H1 (cell line): ENCODE measurements around the gene GTF2F1. TPM values are rescaled to one million over a fixed set of nuclear protein-coding genes. Genes with fewer than 3 reads are reported as not detected.

Experiments used
- GTF2F1 ChIP-seq: IDR thresholded peaks from 2 replicates; pipeline ENCODE4 v1.6.1; 2012; ENCODE audit warnings: low read depth, low read length, improper control_type of control experiment, borderline replicate concordance
- KDM1A ChIP-seq: fragments of 200-600, 300-600 bp; sonication (generic); IDR thresholded peaks from 2 replicates; pipeline ENCODE4 v1.7.1; 2016; ENCODE audit warnings: mild to moderate bottlenecking, low read length, borderline replicate concordance
- MAFK ChIP-seq: IDR thresholded peaks from 2 replicates; pipeline ENCODE4 v1.6.1; 2012; ENCODE audit warnings: low read depth, mild to moderate bottlenecking, improper control_type of control experiment, low read length
- POLR2AphosphoS5 ChIP-seq: IDR thresholded peaks from 2 replicates; pipeline ENCODE4 v1.6.1; 2011; ENCODE audit warnings: low read depth, low read length
- SP1 ChIP-seq: IDR thresholded peaks from 2 replicates; pipeline ENCODE4 v1.6.1; 2011; ENCODE audit warnings: low read depth, low read length
- polyA plus RNA-seq, 7 experiments: library from polyadenylated mRNA; depleted of rRNA in 3 of 7; stranded (reverse) in 5 of 7; unstranded in 2 of 7; fragments of >200 nt in 5 of 7; fragments of 200-250 nt in 2 of 7; gene quantifications; 1 replicate in 5 of 7; 2 replicates in 1 of 7; 4 replicates in 1 of 7; pipeline versions ENCODE4 v1.2.1 to v1.2.3, GENCODE V29; 2011 to 2013; ENCODE audit warnings: missing spikeins in 2 of 7, mixed read lengths in 2 of 7
- total RNA-seq: library from RNA; stranded (reverse); fragmentation: NEBNext Ultra II Directional; extraction: Animal tissue kit (Norgen Biotek cat#: 25700); gene quantifications from 2 replicates; pipeline ENCODE4 v1.2.1, GENCODE V29; 2021
- TF ChIP-seq, protein P1 (sequence below): fragments of 300-600 bp; sonication (generic); IDR thresholded peaks from 2 replicates; pipeline ENCODE4 v1.7.1; 2012; ENCODE audit warnings: low read length, moderate library complexity, mild to moderate bottlenecking, inconsistent platforms; ENCODE audit not compliant: insufficient replicate concordance

The GTF2F1 gene
- total and polyA plus RNA-seq, 2 of the 8 experiments (the other 6 are each of a cell fraction or from before 2014, with no cell fraction given): 29.3 to 56.3 TPM

DNA sequence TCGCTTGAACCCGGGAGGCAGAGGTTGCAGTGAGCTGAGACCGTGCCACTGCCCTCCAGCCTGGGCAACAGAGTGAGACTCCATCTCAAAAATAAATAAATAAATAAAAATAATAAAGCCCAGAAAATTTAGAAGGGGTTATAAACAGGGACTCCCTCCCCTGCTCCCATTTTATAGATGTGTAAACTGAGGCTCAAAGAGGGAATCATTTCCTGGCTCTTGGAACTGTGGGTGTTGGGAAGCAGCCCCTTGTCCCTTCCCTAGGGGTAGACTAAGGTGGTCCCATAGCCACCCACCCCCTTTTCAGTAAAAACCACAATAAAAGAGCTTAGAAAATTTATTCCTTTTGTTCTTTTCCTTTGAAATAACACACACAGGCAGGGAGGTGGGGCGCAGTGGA is 46.8 kb upstream of the GTF2F1 start (continued):
- TF ChIP-seq, protein P1, sequence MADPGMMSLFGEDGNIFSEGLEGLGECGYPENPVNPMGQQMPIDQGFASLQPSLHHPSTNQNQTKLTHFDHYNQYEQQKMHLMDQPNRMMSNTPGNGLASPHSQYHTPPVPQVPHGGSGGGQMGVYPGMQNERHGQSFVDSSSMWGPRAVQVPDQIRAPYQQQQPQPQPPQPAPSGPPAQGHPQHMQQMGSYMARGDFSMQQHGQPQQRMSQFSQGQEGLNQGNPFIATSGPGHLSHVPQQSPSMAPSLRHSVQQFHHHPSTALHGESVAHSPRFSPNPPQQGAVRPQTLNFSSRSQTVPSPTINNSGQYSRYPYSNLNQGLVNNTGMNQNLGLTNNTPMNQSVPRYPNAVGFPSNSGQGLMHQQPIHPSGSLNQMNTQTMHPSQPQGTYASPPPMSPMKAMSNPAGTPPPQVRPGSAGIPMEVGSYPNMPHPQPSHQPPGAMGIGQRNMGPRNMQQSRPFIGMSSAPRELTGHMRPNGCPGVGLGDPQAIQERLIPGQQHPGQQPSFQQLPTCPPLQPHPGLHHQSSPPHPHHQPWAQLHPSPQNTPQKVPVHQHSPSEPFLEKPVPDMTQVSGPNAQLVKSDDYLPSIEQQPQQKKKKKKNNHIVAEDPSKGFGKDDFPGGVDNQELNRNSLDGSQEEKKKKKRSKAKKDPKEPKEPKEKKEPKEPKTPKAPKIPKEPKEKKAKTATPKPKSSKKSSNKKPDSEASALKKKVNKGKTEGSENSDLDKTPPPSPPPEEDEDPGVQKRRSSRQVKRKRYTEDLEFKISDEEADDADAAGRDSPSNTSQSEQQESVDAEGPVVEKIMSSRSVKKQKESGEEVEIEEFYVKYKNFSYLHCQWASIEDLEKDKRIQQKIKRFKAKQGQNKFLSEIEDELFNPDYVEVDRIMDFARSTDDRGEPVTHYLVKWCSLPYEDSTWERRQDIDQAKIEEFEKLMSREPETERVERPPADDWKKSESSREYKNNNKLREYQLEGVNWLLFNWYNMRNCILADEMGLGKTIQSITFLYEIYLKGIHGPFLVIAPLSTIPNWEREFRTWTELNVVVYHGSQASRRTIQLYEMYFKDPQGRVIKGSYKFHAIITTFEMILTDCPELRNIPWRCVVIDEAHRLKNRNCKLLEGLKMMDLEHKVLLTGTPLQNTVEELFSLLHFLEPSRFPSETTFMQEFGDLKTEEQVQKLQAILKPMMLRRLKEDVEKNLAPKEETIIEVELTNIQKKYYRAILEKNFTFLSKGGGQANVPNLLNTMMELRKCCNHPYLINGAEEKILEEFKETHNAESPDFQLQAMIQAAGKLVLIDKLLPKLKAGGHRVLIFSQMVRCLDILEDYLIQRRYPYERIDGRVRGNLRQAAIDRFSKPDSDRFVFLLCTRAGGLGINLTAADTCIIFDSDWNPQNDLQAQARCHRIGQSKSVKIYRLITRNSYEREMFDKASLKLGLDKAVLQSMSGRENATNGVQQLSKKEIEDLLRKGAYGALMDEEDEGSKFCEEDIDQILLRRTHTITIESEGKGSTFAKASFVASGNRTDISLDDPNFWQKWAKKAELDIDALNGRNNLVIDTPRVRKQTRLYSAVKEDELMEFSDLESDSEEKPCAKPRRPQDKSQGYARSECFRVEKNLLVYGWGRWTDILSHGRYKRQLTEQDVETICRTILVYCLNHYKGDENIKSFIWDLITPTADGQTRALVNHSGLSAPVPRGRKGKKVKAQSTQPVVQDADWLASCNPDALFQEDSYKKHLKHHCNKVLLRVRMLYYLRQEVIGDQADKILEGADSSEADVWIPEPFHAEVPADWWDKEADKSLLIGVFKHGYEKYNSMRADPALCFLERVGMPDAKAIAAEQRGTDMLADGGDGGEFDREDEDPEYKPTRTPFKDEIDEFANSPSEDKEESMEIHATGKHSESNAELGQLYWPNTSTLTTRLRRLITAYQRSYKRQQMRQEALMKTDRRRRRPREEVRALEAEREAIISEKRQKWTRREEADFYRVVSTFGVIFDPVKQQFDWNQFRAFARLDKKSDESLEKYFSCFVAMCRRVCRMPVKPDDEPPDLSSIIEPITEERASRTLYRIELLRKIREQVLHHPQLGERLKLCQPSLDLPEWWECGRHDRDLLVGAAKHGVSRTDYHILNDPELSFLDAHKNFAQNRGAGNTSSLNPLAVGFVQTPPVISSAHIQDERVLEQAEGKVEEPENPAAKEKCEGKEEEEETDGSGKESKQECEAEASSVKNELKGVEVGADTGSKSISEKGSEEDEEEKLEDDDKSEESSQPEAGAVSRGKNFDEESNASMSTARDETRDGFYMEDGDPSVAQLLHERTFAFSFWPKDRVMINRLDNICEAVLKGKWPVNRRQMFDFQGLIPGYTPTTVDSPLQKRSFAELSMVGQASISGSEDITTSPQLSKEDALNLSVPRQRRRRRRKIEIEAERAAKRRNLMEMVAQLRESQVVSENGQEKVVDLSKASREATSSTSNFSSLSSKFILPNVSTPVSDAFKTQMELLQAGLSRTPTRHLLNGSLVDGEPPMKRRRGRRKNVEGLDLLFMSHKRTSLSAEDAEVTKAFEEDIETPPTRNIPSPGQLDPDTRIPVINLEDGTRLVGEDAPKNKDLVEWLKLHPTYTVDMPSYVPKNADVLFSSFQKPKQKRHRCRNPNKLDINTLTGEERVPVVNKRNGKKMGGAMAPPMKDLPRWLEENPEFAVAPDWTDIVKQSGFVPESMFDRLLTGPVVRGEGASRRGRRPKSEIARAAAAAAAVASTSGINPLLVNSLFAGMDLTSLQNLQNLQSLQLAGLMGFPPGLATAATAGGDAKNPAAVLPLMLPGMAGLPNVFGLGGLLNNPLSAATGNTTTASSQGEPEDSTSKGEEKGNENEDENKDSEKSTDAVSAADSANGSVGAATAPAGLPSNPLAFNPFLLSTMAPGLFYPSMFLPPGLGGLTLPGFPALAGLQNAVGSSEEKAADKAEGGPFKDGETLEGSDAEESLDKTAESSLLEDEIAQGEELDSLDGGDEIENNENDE: no peak
- TF ChIP-seq SP1: no peak
- TF ChIP-seq KDM1A: no peak
- TF ChIP-seq POLR2AphosphoS5: no peak
- TF ChIP-seq MAFK: no peak
- no peak for TF ChIP-seq GTF2F1
